ENCODE measurements around the gene BBX. TPM values are rescaled to one million over a fixed set of nuclear protein-coding genes. Genes with fewer than 3 reads are reported as not detected.
A peak's percentile ranks its signal among the peaks of the same experiment; 100 is the strongest.

Gene BBX
- total and polyA plus RNA-seq, 2 of the 13 experiments (the other 11 are each of a cell fraction or from before 2014, with no cell fraction given) = 13.7 to 23.2 TPM

- TF ChIP-seq ZNF407 (CRISPR knock-in tag; IDR thresholded peaks at IDR 0.05; ENCODE audit: not compliant biosample characterization) = no peak
- peak; percentile 75 for TF ChIP-seq GATAD2A (CRISPR knock-in tag; IDR thresholded peaks at IDR 0.05)
- TF ChIP-seq POLR2AphosphoS2 (IDR thresholded peaks at IDR 0.05; ENCODE audit: low read depth, low read length) = no peak
- no peak for TF ChIP-seq BRCA1 (CRISPR knock-in tag; IDR thresholded peaks at IDR 0.05)
- peak; percentile 88 for TF ChIP-seq MED1 (CRISPR knock-in tag; IDR thresholded peaks at IDR 0.05)
- no peak for TF ChIP-seq TEAD2 (CRISPR knock-in tag; IDR thresholded peaks at IDR 0.05)
- TF ChIP-seq HOXA3 (CRISPR knock-in tag; IDR thresholded peaks at IDR 0.05) = peak; percentile 39; the same call in 1 of the 2 replicates
- 0 out of 2 replicates have a peak, but pooled peaks have one; percentile 46 for TF ChIP-seq ATF1 (CRISPR knock-in tag; IDR thresholded peaks at IDR 0.05)
- TF ChIP-seq SNAPC4 (CRISPR knock-in tag; IDR thresholded peaks at IDR 0.05) = no peak
- TF ChIP-seq ZNF101 (CRISPR knock-in tag; IDR thresholded peaks at IDR 0.05; ENCODE audit: borderline replicate concordance, low read depth) = no peak
- peak; percentile 88; the same call in 1 of the 2 replicates for TF ChIP-seq ZBTB10 (CRISPR knock-in tag; IDR thresholded peaks at IDR 0.05; ENCODE audit: borderline replicate concordance)
- peak; percentile 94 for TF ChIP-seq HOMEZ (CRISPR knock-in tag; IDR thresholded peaks at IDR 0.05; ENCODE audit: low read depth)
These were observed 161.7 kb downstream of the BBX start (continued) for GRCh38 chr3:107684431-107684925.
